ENCODE results near the gene EMCN. TPM values are rescaled to one million over a fixed set of nuclear protein-coding genes. Genes with fewer than 3 reads are reported as not detected.

The EMCN gene
- total and polyA plus RNA-seq, 10 of the 15 experiments (the other 5 are each of a cell fraction or from before 2014, with no cell fraction given) = not detected

GRCh38 chr4:100495074-100495473, 22.7 kb downstream of the EMCN start:
- in situ Hi-C loops (cut with MboI) = no loop called here
- ATAC-seq = no peak
- H3K36me3 ChIP-seq (ENCODE audit: control insufficient read depth in 2 of 2, insufficient read depth in 2 of 2, low read length in 1 of 2) = no peaks in the 10 kb centered on the region
- 88% methylated on average over 1 of the region's 1 CpG for WGBS (ENCODE audit: insufficient coverage, insufficient replicate concordance, low lambda C conversion rate, missing lambda C conversion rate)
- CTCF ChIA-PET = interaction anchor here (1.5 kb wide), 1 partner anchor 11 kb away, joined by 4 read pairs; no protein-coding TSS in a partner anchor
- intact Hi-C loops (cut with micrococcal nuclease; ENCODE audit: unreplicated experiment) = no loop called here
- H3K9me3 ChIP-seq (replicated peaks; ENCODE audit: control insufficient read depth, insufficient read depth, low read length) = no peaks in the 10 kb centered on the region
- SMC1A ChIA-PET (ENCODE audit: uncharacterized antibody, unreplicated experiment) = no interaction called here
- POLR2A ChIA-PET = no interaction called here
- H3K79me2 ChIP-seq (ENCODE audit: control insufficient read depth, insufficient read depth, low read length) = no peaks in the 10 kb centered on the region
- no peak overlapping the region for H3K9ac ChIP-seq (ENCODE audit: control insufficient read depth, insufficient read depth, low read length)
- no peaks in the 10 kb centered on the region for H4K20me1 ChIP-seq (ENCODE audit: control insufficient read depth, insufficient read depth)
- no peak overlapping the region for H3K4me2 ChIP-seq (ENCODE audit: control insufficient read depth, insufficient read depth)
- no peaks in the 10 kb centered on the region for H3K27me3 ChIP-seq (replicated peaks in 1 of 2; ENCODE audit: control insufficient read depth in 2 of 2, insufficient read depth in 2 of 2, low read length in 1 of 2)
- RAD21 ChIA-PET (ENCODE audit: unreplicated experiment) = no interaction called here
- no peak for FAIRE-seq
- no TSS peak for BruUV-seq (replicated peaks)
- H3K27ac ChIP-seq (ENCODE audit: control insufficient read depth, insufficient read depth) = no peak overlapping the region
- no peaks in the 10 kb centered on the region for H3K4me1 ChIP-seq (ENCODE audit: control insufficient read depth, insufficient read depth, low read length)
- no peak for DNase-seq (ENCODE audit: low read depth, low spot score)
- H2AFZ ChIP-seq (ENCODE audit: control insufficient read depth, low read depth, low read length) = no peak overlapping the region
- no peak overlapping the region for H3K4me3 ChIP-seq
- TF ChIP-seq GABPA (IDR thresholded peaks at IDR 0.05; ENCODE audit: low read depth) (no peak), ETV6 (conservative IDR thresholded peaks at IDR 0.05 in 1 of 2, IDR thresholded peaks at IDR 0.05 in 1 of 2; ENCODE audit: borderline replicate concordance in 1 of 2, low read depth in 1 of 2) (no peak), ZBTB33 (IDR thresholded peaks at IDR 0.05) (no peak), JUNB (IDR thresholded peaks at IDR 0.05) (no peak), PRDM15 (CRISPR knock-in tag; IDR thresholded peaks at IDR 0.05) (no peak), SMAD1 (IDR thresholded peaks at IDR 0.05; ENCODE audit: low read depth, partially characterized antibody) (no peak), MEF2A (IDR thresholded peaks at IDR 0.05; ENCODE audit: insufficient read depth, low read depth, low read length) (no peak), CHD1 (IDR thresholded peaks at IDR 0.05; ENCODE audit: low read depth, low read length) (no peak), FOS (IDR thresholded peaks at IDR 0.05; ENCODE audit: borderline replicate concordance, extremely low read depth, insufficient read length) (no peak), RAD21 (IDR thresholded peaks at IDR 0.05; ENCODE audit: insufficient read depth, low read depth, low read length) (no peak), IRF5 (IDR thresholded peaks at IDR 0.05; ENCODE audit: borderline replicate concordance) (no peak), NR2C1 (IDR thresholded peaks at IDR 0.05) (no peak), BCL3 (IDR thresholded peaks at IDR 0.05; ENCODE audit: borderline replicate concordance, insufficient read depth, low read depth, low read length, poor library complexity, severe bottlenecking) (no peak), NR2F1 (conservative IDR thresholded peaks at IDR 0.05) (no peak), CEBPB (IDR thresholded peaks at IDR 0.05; ENCODE audit: borderline replicate concordance in 1 of 2, low read depth in 2 of 2, low read length in 2 of 2) (no peak), MAX (IDR thresholded peaks at IDR 0.05; ENCODE audit: low read depth, low read length) (no peak)
